ENCODE measurements around the gene NETO2.

- no peak for TF ChIP-seq POLR2A (IDR thresholded peaks at IDR 0.05; ENCODE audit: borderline replicate concordance, extremely low read depth, insufficient read depth, insufficient read length)
- no peak for TF ChIP-seq EZH2 (IDR thresholded peaks at IDR 0.05)
- TF ChIP-seq JUND (IDR thresholded peaks at IDR 0.05) = no peak
- no peak for TF ChIP-seq ZNF274 (IDR thresholded peaks at IDR 0.05; ENCODE audit: low read depth, low read length)
- no peak for TF ChIP-seq CTCF (IDR thresholded peaks at IDR 0.05 in 2 of 3, conservative IDR thresholded peaks at IDR 0.05 in 1 of 3; ENCODE audit: borderline replicate concordance in 1 of 3, insufficient read depth in 1 of 3, low read depth in 2 of 3, low read length in 2 of 3)
These were observed 773 bp upstream of the NETO2 start for GRCh38 chr16:47144559-47144877.

Measured in HCT116 (cell line).